Caco-2 (cell line): ENCODE measurements around the gene NRXN2. TPM values are rescaled to one million over a fixed set of nuclear protein-coding genes. Genes with fewer than 3 reads are reported as not detected.

Source experiments
- BruUV-seq: library from RNA; stranded (reverse); fragments of 400-500 nt; replicated peaks from 2 replicates; lab custom pipeline; 2021; lab: Mats Ljungman, UMichigan
- CTCF ChIA-PET: fragments of 300-600 bp; sonication (Branson Sonifier 250); formaldehyde crosslinking; loops from one replicate; lab custom pipeline; 2022; ENCODE audit warnings: antibody characterized with exemption; lab: Charles Lee
- POLR2A ChIA-PET: fragments of 300-600 bp; sonication (Branson Sonifier 250); formaldehyde crosslinking; loops from one replicate; lab custom pipeline; 2022; ENCODE audit warnings: antibody characterized with exemption; lab: Charles Lee
- DNase-seq, 2 experiments: peaks; one replicate each; pipeline versions ENCODE4 v3.0.0 to v3.0.0-alpha.2; 2020 to 2022
- H3K27me3 ChIP-seq: replicated peaks from 2 replicates; pipeline ENCODE4 v1.6.0; 2011; ENCODE audit warnings: low read length; ENCODE audit not compliant: control insufficient read depth, insufficient read depth
- H3K36me3 ChIP-seq: 2 replicates; pipeline ENCODE4 v1.5.1; 2011; ENCODE audit warnings: low read length; ENCODE audit not compliant: control insufficient read depth, insufficient read depth
- H3K4me1 ChIP-seq: fragments of 250-450 bp; sonication (Bioruptor Pico); 2 replicates; pipeline ENCODE4 v1.5.1; 2020; ENCODE audit warnings: mild to moderate bottlenecking
- H3K4me3 ChIP-seq: 2 replicates; pipeline ENCODE4 v1.5.1; 2011; ENCODE audit warnings: low read depth, mild to moderate bottlenecking, control low read depth, low read length
- H3K9me3 ChIP-seq: fragments of 250-450 bp; sonication (Bioruptor Pico); 2 replicates; pipeline ENCODE4 v1.5.1; 2020; ENCODE audit warnings: mild to moderate bottlenecking, moderate library complexity
- H3K27ac Mint-ChIP-seq: one replicate; pipeline ENCODE4 v1.8.0; 2022; ENCODE audit warnings: mixed read lengths; ENCODE audit not compliant: unreplicated experiment
- H3K27me3 Mint-ChIP-seq: one replicate; pipeline ENCODE4 v1.8.0; 2022; ENCODE audit warnings: mixed read lengths; ENCODE audit not compliant: insufficient read depth, unreplicated experiment
- H3K36me3 Mint-ChIP-seq: one replicate; pipeline ENCODE4 v1.8.0; 2022; ENCODE audit warnings: mild to moderate bottlenecking, mixed read lengths; ENCODE audit not compliant: insufficient read depth, unreplicated experiment
- H3K4me1 Mint-ChIP-seq: one replicate; pipeline ENCODE4 v1.8.0; 2022; ENCODE audit warnings: low read depth, mixed read lengths; ENCODE audit not compliant: unreplicated experiment
- H3K4me3 Mint-ChIP-seq: one replicate; pipeline ENCODE4 v1.8.0; 2022; ENCODE audit warnings: mild to moderate bottlenecking, moderate library complexity, mixed read lengths; ENCODE audit not compliant: unreplicated experiment
- H3K9me3 Mint-ChIP-seq: one replicate; pipeline ENCODE4 v1.8.0; 2022; ENCODE audit warnings: mixed read lengths; ENCODE audit not compliant: unreplicated experiment
- CTCF ChIP-seq, 2 experiments: fragments of 200-600 bp in 1 of 2; IDR thresholded peaks; 1 replicate in 1 of 2; 2 replicates in 1 of 2; pipeline versions ENCODE4 v1.5.1 to v1.8.0; 2011 to 2022; ENCODE audit warnings: antibody characterized with exemption in 1 of 2, control low read depth in 1 of 2, inconsistent platforms in 1 of 2, low read depth in 1 of 2, low read length in 1 of 2, mild to moderate bottlenecking in 1 of 2, moderate library complexity in 1 of 2; ENCODE audit not compliant: insufficient read depth in 1 of 2, severe bottlenecking in 1 of 2, unreplicated experiment in 1 of 2
- intact Hi-C: fragments of 100-400 bp; cut with micrococcal nuclease; formaldehyde crosslinking; loops from one replicate; pipeline ENCODE4 v1.10.0; 2022; ENCODE audit not compliant: unreplicated experiment
- total RNA-seq: library from RNA; stranded (reverse); gene quantifications from 2 replicates; pipeline ENCODE4 v1.2.3, GENCODE V29; 2022

Gene NRXN2
- total RNA-seq, 1 experiment from 2014 or later = 7.6 TPM

GRCh38 chr11:64571050-64571409, 152.0 kb downstream of the NRXN2 start:
- Histone ChIP-seq H3K27me3 (no peaks in the 10 kb centered on the region), H3K36me3 (no peaks in the 10 kb centered on the region), H3K4me3 (no peak overlapping the region), H3K4me1 (peaks cover 22% of the 10 kb centered on the region), H3K9me3 (no peaks in the 10 kb centered on the region)
- POLR2A ChIA-PET = no interaction called here
- Mint-ChIP-seq H3K27ac (peak overlapping the region; percentile 24), H3K4me3 (no peak overlapping the region), H3K27me3 (no peaks in the 10 kb centered on the region), H3K9me3 (no peaks in the 10 kb centered on the region), H3K36me3 (peaks cover 10% of the 10 kb centered on the region), H3K4me1 (peaks cover 21% of the 10 kb centered on the region)
- no peak for TF ChIP-seq CTCF (IDR thresholded peaks at IDR 0.05; ENCODE audit: insufficient read depth in 1 of 2, low read depth in 1 of 2, low read length in 1 of 2, severe bottlenecking in 1 of 2, unreplicated experiment in 1 of 2)
- CTCF ChIA-PET = no interaction called here
- intact Hi-C loops = no loop called here
- no TSS peak for BruUV-seq
- no peak for DNase-seq

GRCh38 chr11:64570341-64570740, 152.7 kb downstream of the NRXN2 start:
- H3K4me3 Mint-ChIP-seq = no peak overlapping the region
- peaks cover 17% of the 10 kb centered on the region for H3K36me3 Mint-ChIP-seq
- Histone ChIP-seq H3K4me1 (peaks cover 29% of the 10 kb centered on the region), H3K9me3 (no peaks in the 10 kb centered on the region), H3K36me3 (no peaks in the 10 kb centered on the region), H3K4me3 (no peak overlapping the region), H3K27me3 (no peaks in the 10 kb centered on the region)
- no peak for DNase-seq
- intact Hi-C loops = no loop called here
- no peak overlapping the region for H3K27ac Mint-ChIP-seq
- ChIA-PET CTCF (no interaction called here), POLR2A (interaction anchor here (0.6 kb wide), 1 partner anchor 10 kb away, joined by 3 read pairs; no protein-coding TSS in a partner anchor)
- no peaks in the 10 kb centered on the region for H3K9me3 Mint-ChIP-seq
- no peaks in the 10 kb centered on the region for H3K27me3 Mint-ChIP-seq
- peaks cover 21% of the 10 kb centered on the region for H3K4me1 Mint-ChIP-seq
- no TSS peak for BruUV-seq
- no peak for TF ChIP-seq CTCF (IDR thresholded peaks at IDR 0.05; ENCODE audit: insufficient read depth in 1 of 2, low read depth in 1 of 2, low read length in 1 of 2, severe bottlenecking in 1 of 2, unreplicated experiment in 1 of 2)

- H3K4me1 ChIP-seq = peaks cover 38% of the 10 kb centered on the region
- intact Hi-C loops = loop anchor here (5.0 kb wide), 1 partner anchor 122 kb away; no protein-coding TSS in a partner anchor
- Mint-ChIP-seq H3K27me3 (no peaks in the 10 kb centered on the region), H3K36me3 (peaks cover 17% of the 10 kb centered on the region), H3K9me3 (no peaks in the 10 kb centered on the region), H3K4me1 (peaks cover 26% of the 10 kb centered on the region), H3K27ac (peak overlapping the region; percentile 70), H3K4me3 (no peak overlapping the region)
- no peaks in the 10 kb centered on the region for H3K9me3 ChIP-seq
- no peak overlapping the region for H3K4me3 ChIP-seq
- ChIA-PET POLR2A (no interaction called here), CTCF (no interaction called here)
- BruUV-seq = no TSS peak
- no peaks in the 10 kb centered on the region for H3K36me3 ChIP-seq
- TF ChIP-seq CTCF (IDR thresholded peaks at IDR 0.05; ENCODE audit: insufficient read depth in 1 of 2, low read depth in 1 of 2, low read length in 1 of 2, severe bottlenecking in 1 of 2, unreplicated experiment in 1 of 2) = no peak
- no peaks in the 10 kb centered on the region for H3K27me3 ChIP-seq
- DNase-seq = no peak
Measured at GRCh38 chr11:64569300-64569970, 153.6 kb downstream of the NRXN2 start.
